Mucosa of descending colon (tissue), 3 donors: ENCODE data around the gene AVEN. TPM values are rescaled to one million over a fixed set of nuclear protein-coding genes. Genes with fewer than 3 reads are reported as not detected.

ENCODE experiments used
- ATAC-seq: fragments of 200-7000 bp; cut with Tn5 transposase; one replicate; pipeline ENCODE4 v1.9.1; 2020; ENCODE audit warnings: mild to moderate bottlenecking, moderate library complexity
- DNase-seq, 3 donors: peaks; one replicate each; pipeline ENCODE4 v3.0.0-alpha.2; 2020
- H3K36me3 ChIP-seq: fragments of 200-600 bp; one replicate; pipeline ENCODE4 v1.8.0; 2021; ENCODE audit warnings: low read depth, mild to moderate bottlenecking
- H3K4me1 ChIP-seq: fragments of 200-600 bp; one replicate; pipeline ENCODE4 v1.8.0; 2021; ENCODE audit warnings: low read depth, mild to moderate bottlenecking
- H3K4me3 ChIP-seq: fragments of 200-600 bp; one replicate; pipeline ENCODE4 v1.8.0; 2021; ENCODE audit warnings: mild to moderate bottlenecking
- H3K9me3 ChIP-seq: fragments of 200-600 bp; one replicate; pipeline ENCODE4 v1.8.0; 2021; ENCODE audit warnings: mild to moderate bottlenecking
- intact Hi-C, 2 donors: fragments of 100-400 bp; cut with DNase I in 1 of 2; cut with micrococcal nuclease in 1 of 2; formaldehyde crosslinking; loops; one replicate each; pipeline versions ENCODE4 v1.11.0 to v1.11.1; 2022; cut with DNase I, micrococcal nuclease
- total RNA-seq, 3 donors: library from RNA; stranded (reverse); fragmentation: NEBNext Ultra II Directional in 2 of 3; extraction: Animal tissue kit (Norgen Biotek cat#: 25700) in 2 of 3; gene quantifications; one replicate each; pipeline versions ENCODE4 v1.2.1 to v1.2.4, GENCODE V29; 2021 to 2023
- TF ChIP-seq, protein P1 (sequence below): fragments of 200-600 bp; IDR thresholded peaks from one replicate; pipeline ENCODE4 v1.8.0; 2022; ENCODE audit warnings: antibody characterized with exemption, mild to moderate bottlenecking
- donor health status: DM: no; HTN: no; CAD: no; lungs with moderate emphysema.
- donor health status: DM: no; HTN: no; CAD: no.
- donor health status: DM: no; HTN: yes; CAD: no.

AVEN gene
- total RNA-seq, 3 donors from 2014 or later: 9.5 to 16.3 (median 11.9) TPM

DNA sequence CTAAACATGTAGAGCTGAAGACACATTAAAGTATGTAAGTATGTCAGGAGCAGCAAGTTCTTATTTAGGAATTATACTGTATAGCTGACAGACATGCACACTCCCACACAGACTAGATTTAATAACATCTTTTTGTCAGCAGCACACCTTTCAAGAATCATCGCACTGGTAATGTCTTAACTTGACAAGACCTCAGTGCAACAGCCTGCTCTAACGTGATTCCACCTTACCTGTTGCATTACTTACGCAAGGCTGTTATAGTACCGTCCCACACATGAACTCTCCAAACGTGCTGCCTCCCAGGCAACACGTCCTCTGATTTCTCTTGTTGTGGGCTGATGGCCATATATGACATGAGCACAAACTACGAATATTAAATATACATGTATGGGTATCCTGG is 58.8 kb downstream of the AVEN start:
- Histone ChIP-seq H3K4me1 (no peaks in the 10 kb centered on the region), H3K9me3 (no peaks in the 10 kb centered on the region), H3K4me3 (no peak overlapping the region), H3K36me3 (no peaks in the 10 kb centered on the region)
- ATAC-seq: no peak
- DNase-seq: no peak
- TF ChIP-seq, protein P1, sequence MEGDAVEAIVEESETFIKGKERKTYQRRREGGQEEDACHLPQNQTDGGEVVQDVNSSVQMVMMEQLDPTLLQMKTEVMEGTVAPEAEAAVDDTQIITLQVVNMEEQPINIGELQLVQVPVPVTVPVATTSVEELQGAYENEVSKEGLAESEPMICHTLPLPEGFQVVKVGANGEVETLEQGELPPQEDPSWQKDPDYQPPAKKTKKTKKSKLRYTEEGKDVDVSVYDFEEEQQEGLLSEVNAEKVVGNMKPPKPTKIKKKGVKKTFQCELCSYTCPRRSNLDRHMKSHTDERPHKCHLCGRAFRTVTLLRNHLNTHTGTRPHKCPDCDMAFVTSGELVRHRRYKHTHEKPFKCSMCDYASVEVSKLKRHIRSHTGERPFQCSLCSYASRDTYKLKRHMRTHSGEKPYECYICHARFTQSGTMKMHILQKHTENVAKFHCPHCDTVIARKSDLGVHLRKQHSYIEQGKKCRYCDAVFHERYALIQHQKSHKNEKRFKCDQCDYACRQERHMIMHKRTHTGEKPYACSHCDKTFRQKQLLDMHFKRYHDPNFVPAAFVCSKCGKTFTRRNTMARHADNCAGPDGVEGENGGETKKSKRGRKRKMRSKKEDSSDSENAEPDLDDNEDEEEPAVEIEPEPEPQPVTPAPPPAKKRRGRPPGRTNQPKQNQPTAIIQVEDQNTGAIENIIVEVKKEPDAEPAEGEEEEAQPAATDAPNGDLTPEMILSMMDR: no peak
- intact Hi-C loops: no loop called here

DNA sequence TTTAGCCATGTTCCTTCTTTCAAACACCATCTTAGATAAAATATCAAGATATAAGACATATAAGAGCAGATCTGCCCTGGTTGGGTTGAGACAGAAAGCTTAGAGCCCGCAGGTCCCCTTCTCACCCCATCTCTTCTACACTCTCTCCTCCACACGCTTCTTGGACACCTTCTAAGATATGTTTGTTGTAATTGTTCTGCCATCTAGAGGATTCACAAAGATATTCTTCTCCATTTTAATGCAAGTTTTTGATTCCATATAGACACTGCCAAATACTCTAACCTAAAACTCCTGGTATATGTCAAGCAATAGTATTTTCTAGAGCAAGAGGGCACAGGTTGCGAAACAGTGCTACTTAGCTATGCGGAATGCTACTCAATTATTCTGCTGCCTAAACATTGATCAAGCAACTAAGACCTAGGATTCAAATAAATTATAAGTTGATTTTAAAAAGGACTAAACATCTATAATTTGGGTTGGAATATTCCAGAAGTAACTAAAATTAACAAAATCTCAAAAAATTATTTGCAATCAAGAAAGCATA is 63.9 kb downstream of the AVEN start:
- Histone ChIP-seq H3K36me3 (no peaks in the 10 kb centered on the region), H3K4me1 (no peaks in the 10 kb centered on the region), H3K4me3 (no peak overlapping the region), H3K9me3 (no peaks in the 10 kb centered on the region)
- ATAC-seq (no peak), DNase-seq (no peak)
- intact Hi-C loops: no loop called here
- TF ChIP-seq, protein P1: no peak

DNA sequence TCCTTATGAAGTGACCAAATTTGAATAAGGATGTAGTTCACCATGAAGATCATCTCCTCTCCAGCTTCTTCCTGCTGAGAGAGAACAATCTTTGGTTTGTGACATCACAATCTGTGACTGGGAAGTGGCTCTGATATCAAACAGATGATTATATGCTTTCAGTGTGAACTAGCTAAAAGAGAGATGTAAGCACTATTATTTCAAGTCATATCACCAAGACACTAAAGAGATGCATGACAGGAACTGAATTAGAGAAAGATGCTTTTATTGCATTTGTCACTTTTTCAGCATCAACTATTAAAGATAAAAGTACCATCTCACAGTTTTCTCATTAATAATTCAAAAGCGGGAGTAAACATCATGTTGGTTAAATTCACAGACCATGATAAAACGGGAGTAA is 67.2 kb downstream of the AVEN start:
- no peak overlapping the region for H3K4me3 ChIP-seq
- no peaks in the 10 kb centered on the region for H3K4me1 ChIP-seq
- DNase-seq: no peak
- no peaks in the 10 kb centered on the region for H3K9me3 ChIP-seq
- no peaks in the 10 kb centered on the region for H3K36me3 ChIP-seq
- TF ChIP-seq, protein P1: no peak
- ATAC-seq: no peak
- intact Hi-C loops: no loop called here

DNA sequence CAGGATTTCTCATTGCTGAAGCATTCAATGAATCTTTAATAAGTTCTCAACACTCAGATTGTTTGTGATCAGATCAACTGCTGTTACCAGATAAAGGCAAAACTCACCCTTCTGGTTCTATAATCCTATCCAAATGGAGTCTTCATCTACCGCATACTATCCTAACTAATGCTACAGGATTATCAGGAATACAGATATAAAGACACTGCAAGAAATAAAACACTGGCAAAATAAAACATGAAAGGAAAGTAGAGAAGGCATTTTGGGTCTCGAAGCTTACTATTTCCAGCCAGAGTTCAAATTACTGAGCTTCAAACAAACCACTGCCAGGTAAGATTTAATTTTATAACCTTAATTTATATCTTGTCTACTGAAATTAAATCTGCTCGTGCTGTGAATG is 70.2 kb downstream of the AVEN start:
- intact Hi-C loops: no loop called here
- Histone ChIP-seq H3K4me3 (no peak overlapping the region), H3K36me3 (no peaks in the 10 kb centered on the region), H3K9me3 (no peaks in the 10 kb centered on the region), H3K4me1 (no peaks in the 10 kb centered on the region)
- ATAC-seq (no peak), DNase-seq (no peak)
- TF ChIP-seq, protein P1: no peak

DNA sequence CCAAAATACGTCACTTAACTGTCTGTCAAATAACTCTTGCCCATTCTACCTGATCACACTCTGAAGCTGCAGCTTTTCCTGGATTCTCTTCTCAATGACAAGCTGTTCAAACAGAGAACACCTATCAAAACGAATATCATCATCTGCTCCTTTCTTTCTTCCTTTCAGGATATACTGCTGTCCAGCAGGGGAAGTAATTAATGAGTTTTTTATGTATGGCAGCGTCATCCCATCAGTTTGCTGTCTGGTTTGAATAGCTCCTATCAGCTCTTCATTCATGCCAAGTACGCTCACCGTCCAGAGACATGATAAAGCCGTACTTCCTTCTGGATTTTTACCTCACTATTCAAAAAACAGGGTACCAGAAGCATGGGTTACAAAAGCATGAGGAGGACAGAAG is 70.8 kb downstream of the AVEN start, which contains the start of gene CHRM5:
TSS of gene CHRM5 (plus strand) at position 274 of the 400 bp plus-strand sequence. CDS start 94,221 bp downstream, outside the sequence.
- Histone ChIP-seq H3K4me3 (no peak within 1 kb of the TSS), H3K36me3 (no peaks in the 10 kb centered on the region), H3K4me1 (no peaks in the 10 kb centered on the region), H3K9me3 (no peaks in the 10 kb centered on the region)
- TF ChIP-seq, protein P1: no peak
- ATAC-seq: no peak
- no peak for DNase-seq
- intact Hi-C loops: no loop called here

DNA sequence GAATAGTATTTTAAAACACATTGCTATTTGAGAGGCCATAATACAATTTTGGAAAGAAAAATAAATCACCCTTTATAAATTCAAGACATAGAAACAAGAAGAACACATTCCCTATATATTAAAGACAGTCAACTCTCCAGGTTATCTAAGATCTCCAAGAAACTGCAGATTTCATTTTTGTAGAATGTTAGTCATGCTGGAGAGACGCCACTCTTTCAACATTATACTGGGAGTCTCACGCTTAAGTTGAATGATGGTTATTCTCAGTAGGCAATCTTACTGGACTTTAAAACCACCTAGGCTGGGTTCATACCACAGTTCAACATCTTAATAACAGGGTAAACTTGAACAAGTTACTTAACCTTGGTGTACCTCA is 74.4 kb downstream of the AVEN start:
- TF ChIP-seq, protein P1: no peak
- Histone ChIP-seq H3K4me3 (no peak overlapping the region), H3K4me1 (no peaks in the 10 kb centered on the region), H3K36me3 (no peaks in the 10 kb centered on the region), H3K9me3 (no peaks in the 10 kb centered on the region)
- ATAC-seq: no peak
- intact Hi-C loops: no loop called here
- no peak for DNase-seq
